Astrocyte (in vitro differentiated cells and primary cell): ENCODE measurements around the gene FUZ.

ENCODE experiments used
- CTCF ChIP-seq: IDR thresholded peaks from 2 replicates; pipeline ENCODE4 v1.5.1; 2011; ENCODE audit warnings: low read depth, mild to moderate bottlenecking, inconsistent platforms, low read length, moderate library complexity; ENCODE audit not compliant: insufficient read depth
- EZH2 ChIP-seq: IDR thresholded peaks from 2 replicates; pipeline ENCODE4 v1.6.1; 2012; ENCODE audit warnings: mild to moderate bottlenecking, low read length, inconsistent platforms; ENCODE audit not compliant: insufficient read depth

- TF ChIP-seq CTCF (no peak), EZH2 (no peak)
These were observed 48.8 kb downstream of the FUZ start for GRCh38 chr19:49764341-49764740.
